ENCODE data around the gene EIF5AL1.
"Not testable (repeated sequence)": the region's sequence is repeated elsewhere in the genome, so short reads cannot be mapped to it uniquely, and the experiment has no call there.

The EIF5AL1 gene

DNA sequence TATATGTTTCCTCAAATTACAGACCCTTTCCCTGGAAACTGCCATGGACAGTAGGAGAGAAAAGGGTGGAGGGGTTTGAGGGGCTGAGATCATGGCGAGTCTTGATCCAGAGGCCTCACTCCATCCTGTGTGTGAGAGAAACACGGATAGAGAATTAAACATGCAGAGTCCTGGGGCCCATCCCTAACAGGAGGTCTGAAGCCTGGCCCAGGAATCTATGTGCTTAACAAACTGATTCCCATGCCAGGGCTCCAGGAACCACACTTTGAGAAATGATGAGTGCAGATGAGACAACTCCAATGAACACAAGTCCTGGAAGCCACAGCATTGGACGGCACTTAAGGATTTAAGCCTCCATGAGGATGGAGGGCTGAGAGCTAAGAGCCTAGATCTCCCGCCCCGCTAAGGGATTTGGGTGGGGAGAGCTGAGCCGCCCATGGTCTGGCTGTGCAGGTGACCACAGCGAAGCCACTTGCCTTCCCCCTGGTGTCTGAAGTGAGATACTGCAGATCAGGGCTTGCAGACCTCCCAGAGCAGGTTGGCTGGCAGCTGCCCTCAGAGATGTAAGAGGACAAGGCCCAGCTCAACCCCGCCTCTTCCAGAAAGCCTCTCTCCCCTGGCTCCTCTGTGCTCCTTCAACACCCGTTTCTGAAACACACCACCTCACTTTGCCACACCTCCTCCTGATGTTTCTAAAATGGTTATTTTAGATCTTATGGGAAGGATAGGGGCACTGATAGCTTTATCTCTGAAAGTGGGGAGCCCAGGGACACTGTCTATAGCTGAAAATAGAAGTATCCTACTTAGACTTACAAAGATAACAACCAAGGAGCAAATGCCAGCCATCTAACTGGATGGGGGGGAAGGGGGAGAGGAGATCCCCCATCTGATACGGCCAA, 24.8 kb upstream of the EIF5AL1 start:
- DNase-seq (ENCODE audit: low read depth) = peak; percentile 23

- DNase-seq (ENCODE audit: low read depth) = peak; percentile 54
These were observed 24.0 kb upstream of the EIF5AL1 start for GRCh38 chr10:79488336-79488735.

GRCh38 chr10:79488870-79489269, 23.5 kb upstream of the EIF5AL1 start:
- no peak for DNase-seq (ENCODE audit: low read depth)

GRCh38 chr10:79490400-79491142, 21.8 kb upstream of the EIF5AL1 start:
- no peak for DNase-seq (ENCODE audit: low read depth)

- DNase-seq (ENCODE audit: low read depth) = no peak
These were observed 21.0 kb upstream of the EIF5AL1 start for GRCh38 chr10:79491143-79491835.

- no peak for DNase-seq (ENCODE audit: low read depth)
These were observed 20.1 kb upstream of the EIF5AL1 start for GRCh38 chr10:79492256-79492655.

- DNase-seq (ENCODE audit: low read depth) = no peak
These were observed 19.5 kb upstream of the EIF5AL1 start for GRCh38 chr10:79492839-79493238.

DNA sequence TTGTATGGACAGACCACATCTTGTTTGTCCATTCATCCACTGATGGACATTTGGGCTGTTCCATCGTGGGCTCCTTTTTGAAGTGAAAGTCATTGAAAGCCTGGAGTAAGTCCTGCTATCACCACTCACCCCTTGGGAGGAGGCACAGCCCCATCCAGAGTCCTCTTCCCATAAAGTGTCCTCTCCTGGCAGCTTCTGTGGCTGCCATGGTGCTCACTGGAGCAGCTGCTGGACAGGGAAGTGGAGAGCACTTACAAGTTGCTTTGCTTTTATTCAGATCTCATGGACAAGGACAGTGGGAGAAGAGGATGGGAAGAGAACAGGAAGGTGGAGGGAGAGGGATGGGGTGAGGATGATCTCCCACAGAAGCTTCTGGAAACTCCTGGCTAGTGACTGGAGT, 18.5 kb upstream of the EIF5AL1 start:
- no peak for DNase-seq (ENCODE audit: low read depth)

- no peak for DNase-seq (ENCODE audit: low read depth)
These were observed 17.2 kb upstream of the EIF5AL1 start for GRCh38 chr10:79494871-79495705.

DNA sequence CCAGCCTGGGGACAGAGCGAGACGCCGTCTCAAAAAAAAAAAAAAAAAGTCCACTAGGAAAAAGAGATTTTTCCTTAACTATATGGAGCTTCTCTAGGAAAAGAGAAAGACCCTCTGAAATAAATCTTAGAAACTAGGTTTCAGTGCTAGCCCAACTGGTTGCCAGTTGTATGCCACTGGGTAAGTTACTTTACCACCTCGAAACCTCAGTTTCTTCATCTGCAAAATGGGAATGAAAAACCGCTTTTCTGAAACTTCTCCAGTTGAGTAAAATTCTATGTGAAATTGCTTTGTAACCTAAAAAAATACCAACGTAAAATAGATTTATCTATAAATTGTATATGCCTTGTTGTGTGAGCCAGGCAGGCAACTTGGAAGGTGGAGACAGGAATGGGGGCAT, 16.5 kb upstream of the EIF5AL1 start:
- DNase-seq (ENCODE audit: low read depth) = no peak

GRCh38 chr10:79496896-79497295, 15.4 kb upstream of the EIF5AL1 start:
- no peak for DNase-seq (ENCODE audit: low read depth)

GRCh38 chr10:79498291-79498829, 14.0 kb upstream of the EIF5AL1 start:
- no peak for DNase-seq (ENCODE audit: low read depth)

GRCh38 chr10:79502561-79503309, 9.6 kb upstream of the EIF5AL1 start:
- DNase-seq (ENCODE audit: low read depth) = no peak

- not testable (repeated sequence) for DNase-seq (ENCODE audit: low read depth)
These were observed 8.5 kb upstream of the EIF5AL1 start for GRCh38 chr10:79503787-79504186.

DNA sequence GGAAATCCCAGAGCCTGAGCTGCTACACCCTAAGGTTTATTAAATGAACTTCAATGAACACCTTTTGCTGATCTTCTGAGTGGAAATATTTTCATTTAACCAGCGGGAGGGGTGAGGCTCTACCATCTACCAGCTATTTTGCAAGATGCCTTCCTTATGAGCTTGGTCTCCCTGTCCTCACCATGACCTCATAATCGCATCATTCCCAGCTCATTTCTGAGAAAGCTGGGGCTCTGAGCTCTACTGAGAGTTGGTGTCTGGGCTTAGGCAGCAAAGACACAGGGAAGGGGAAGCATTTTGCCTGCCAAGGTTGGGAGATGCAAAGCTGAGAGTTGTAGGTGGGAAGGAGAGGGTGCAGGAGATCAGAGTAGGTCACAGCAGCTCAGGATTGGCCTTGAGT, 7.8 kb upstream of the EIF5AL1 start:
- not testable (repeated sequence) for DNase-seq (ENCODE audit: low read depth)

GRCh38 chr10:79505328-79505727, 7.0 kb upstream of the EIF5AL1 start:
- DNase-seq (ENCODE audit: low read depth) = not testable (repeated sequence)

- no peak for DNase-seq (ENCODE audit: low read depth)
These were observed 6.5 kb upstream of the EIF5AL1 start for GRCh38 chr10:79505829-79506228.

DNA sequence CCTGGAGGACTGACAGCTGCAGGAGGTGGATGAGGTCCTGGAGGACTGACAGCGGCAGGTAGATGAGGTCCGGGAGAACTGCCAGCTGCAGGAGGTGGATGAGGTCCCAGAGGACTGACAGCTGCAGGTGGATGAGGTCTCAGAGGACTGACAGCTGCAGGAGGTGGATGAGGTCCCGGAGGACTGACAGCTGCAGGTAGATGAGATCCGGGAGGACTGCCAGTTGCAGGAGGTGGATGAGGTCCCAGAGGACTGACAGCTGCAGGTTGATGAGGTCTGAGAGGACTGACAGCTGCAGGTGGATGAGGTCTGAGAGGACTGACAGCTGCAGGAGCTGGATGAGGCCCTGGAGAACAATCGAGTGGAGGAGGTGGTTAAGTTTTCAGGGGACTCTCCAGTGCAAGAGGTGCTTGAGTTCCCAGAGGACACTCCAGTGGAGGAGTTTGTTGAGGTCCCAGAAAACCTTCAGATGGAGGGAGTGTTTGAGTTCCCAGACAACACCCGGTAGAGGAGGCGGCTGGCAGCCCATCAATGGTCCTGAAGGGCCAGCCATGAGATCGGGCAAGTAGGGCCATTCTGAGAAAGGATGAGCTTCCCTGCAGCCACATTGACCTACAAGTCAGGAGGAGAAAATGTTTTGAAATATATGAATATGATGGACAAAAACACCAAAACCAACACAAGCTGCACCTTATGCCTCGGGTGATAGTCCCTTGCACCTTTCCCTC, 4.7 kb upstream of the EIF5AL1 start:
- DNase-seq (ENCODE audit: low read depth) = no peak

DNA sequence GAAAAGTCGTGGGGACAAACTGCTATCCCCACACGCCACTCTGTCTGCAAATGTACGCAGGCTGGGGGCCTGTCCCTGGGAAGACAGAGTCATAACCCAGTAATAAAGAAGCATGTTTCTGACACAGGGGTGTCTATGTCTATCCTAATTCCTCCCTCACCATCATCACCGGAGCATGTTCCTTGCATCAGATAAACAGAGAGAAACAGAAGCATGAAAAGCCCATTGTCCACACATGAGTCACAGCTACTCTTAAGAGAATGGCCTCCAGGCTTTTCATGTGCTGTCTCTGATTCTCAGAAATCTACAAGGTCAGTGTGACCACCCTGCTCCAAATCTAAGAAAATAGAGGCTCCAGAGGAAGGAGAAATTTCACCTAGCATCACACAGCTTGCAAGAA, 4.1 kb upstream of the EIF5AL1 start:
- not testable (repeated sequence) for DNase-seq (ENCODE audit: low read depth)

Data from HS-27A (cell line).